IMR-90 (cell line): Measurements from ENCODE around the gene MTUS2. TPM values are rescaled to one million over a fixed set of nuclear protein-coding genes. Genes with fewer than 3 reads are reported as not detected.

Experiments used
- ATAC-seq: fragments of 200-7000 bp; cut with Tn5 transposase; 2 replicates; pipeline ENCODE4 v1.9.1; 2020; ENCODE audit warnings: low read depth, mild to moderate bottlenecking, moderate library complexity
- BruUV-seq: library from RNA; stranded (reverse); fragments of 400-500 nt; replicated peaks from 2 replicates; lab custom pipeline; 2021; lab: Mats Ljungman, UMichigan
- CTCF ChIA-PET: fragments of 300-600 bp; formaldehyde crosslinking; extraction: SDS; loops from one replicate; lab custom pipeline; 2021; ENCODE audit warnings: antibody characterized with exemption; lab: Yijun Ruan, JAX
- POLR2A ChIA-PET: fragments of 300-600 bp; sonication (Branson Sonifier 250); formaldehyde crosslinking; loops from one replicate; lab custom pipeline; 2022; ENCODE audit warnings: antibody characterized with exemption; ENCODE audit not compliant: unreplicated experiment; lab: Charles Lee
- DNase-seq: peaks from one replicate; pipeline ENCODE4 v3.0.0; 2013
- H2AFZ ChIP-seq: replicated peaks from 2 replicates; pipeline ENCODE3; 2013; ENCODE audit warnings: low read length, mild to moderate bottlenecking; ENCODE audit not compliant: poor library complexity
- H2AK5ac ChIP-seq: 2 replicates; pipeline ENCODE4 v1.6.1; 2013; ENCODE audit warnings: low read depth, low read length, inconsistent platforms
- H2AK9ac ChIP-seq: replicated peaks from 2 replicates; pipeline ENCODE3; 2013; ENCODE audit warnings: mild to moderate bottlenecking, low read depth, low read length, moderate library complexity; ENCODE audit not compliant: poor library complexity
- H2BK120ac ChIP-seq: 2 replicates; pipeline ENCODE4 v1.6.1; 2013; ENCODE audit warnings: low read depth, low read length, inconsistent platforms
- H2BK15ac ChIP-seq: 3 replicates; pipeline ENCODE4 v1.6.1; 2013; ENCODE audit warnings: low read depth, low read length, inconsistent platforms
- H2BK20ac ChIP-seq: 2 replicates; pipeline ENCODE4 v1.6.1; 2013; ENCODE audit warnings: low read depth, mild to moderate bottlenecking, inconsistent platforms, low read length, moderate library complexity
- H2BK5ac ChIP-seq: 2 replicates; pipeline ENCODE4 v1.6.1; 2013; ENCODE audit warnings: mild to moderate bottlenecking, low read depth, low read length, inconsistent platforms; ENCODE audit not compliant: poor library complexity, severe bottlenecking
- H3K14ac ChIP-seq: replicated peaks from 2 replicates; pipeline ENCODE4 v1.6.1; 2013; ENCODE audit warnings: low read depth, low read length, inconsistent platforms
- H3K18ac ChIP-seq: 2 replicates; pipeline ENCODE4 v1.6.1; 2013; ENCODE audit warnings: low read depth, low read length, control low read depth
- H3K23ac ChIP-seq: 2 replicates; pipeline ENCODE4 v1.6.1; 2013; ENCODE audit warnings: low read depth, low read length, inconsistent platforms
- H3K27ac ChIP-seq: 2 replicates; pipeline ENCODE4 v1.5.1; 2013; ENCODE audit warnings: mild to moderate bottlenecking, control low read depth, low read length; ENCODE audit not compliant: insufficient read depth
- H3K27me3 ChIP-seq: 2 replicates; pipeline ENCODE4 v1.6.1; 2013; ENCODE audit warnings: low read length; ENCODE audit not compliant: control insufficient read depth, insufficient read depth
- H3K36me3 ChIP-seq: 2 replicates; pipeline ENCODE4 v1.6.1; 2013; ENCODE audit warnings: low read length, mixed read lengths; ENCODE audit not compliant: control insufficient read depth, insufficient read depth
- H3K4ac ChIP-seq: 2 replicates; pipeline ENCODE4 v1.6.1; 2013; ENCODE audit warnings: low read depth, low read length, inconsistent platforms
- H3K4me1 ChIP-seq: 2 replicates; pipeline ENCODE4 v1.6.1; 2013; ENCODE audit warnings: low read length, mixed read lengths; ENCODE audit not compliant: control insufficient read depth, insufficient read depth
- H3K4me2 ChIP-seq: 2 replicates; pipeline ENCODE4 v1.6.1; 2013; ENCODE audit warnings: low read depth, mild to moderate bottlenecking, control low read depth, low read length, moderate library complexity
- H3K4me3 ChIP-seq: 2 replicates; pipeline ENCODE4 v1.5.1; 2013; ENCODE audit warnings: low read depth, mild to moderate bottlenecking, control low read depth, low read length, moderate library complexity; ENCODE audit not compliant: insufficient read depth
- H3K56ac ChIP-seq: 2 replicates; pipeline ENCODE4 v1.6.1; 2013; ENCODE audit warnings: low read length, inconsistent platforms; ENCODE audit not compliant: insufficient read depth; ENCODE audit errors: extremely low read depth
- H3K79me1 ChIP-seq, 2 experiments: 2 replicates each; pipeline ENCODE4 v1.6.1; 2013; ENCODE audit warnings: low read length in 2 of 2, inconsistent platforms in 1 of 2, low read depth in 1 of 2
- H3K9ac ChIP-seq: 2 replicates; pipeline ENCODE4 v1.6.1; 2013; ENCODE audit warnings: low read depth, low read length, control low read depth
- H3K9me1 ChIP-seq: 2 replicates; pipeline ENCODE4 v1.6.1; 2013; ENCODE audit warnings: low read length, inconsistent platforms; ENCODE audit not compliant: insufficient read depth
- H3K9me3 ChIP-seq: 2 replicates; pipeline ENCODE4 v1.6.1; 2013; ENCODE audit warnings: low read length; ENCODE audit not compliant: control insufficient read depth, insufficient read depth
- H4K20me1 ChIP-seq: 2 replicates; pipeline ENCODE4 v1.6.1; 2013; ENCODE audit warnings: low read length, inconsistent platforms; ENCODE audit not compliant: insufficient read depth
- H4K5ac ChIP-seq: 2 replicates; pipeline ENCODE4 v1.6.1; 2013; ENCODE audit warnings: mild to moderate bottlenecking, low read depth, low read length, control low read depth
- H4K8ac ChIP-seq, 2 experiments: 2 replicates each; pipeline ENCODE4 v1.6.1; 2013; ENCODE audit warnings: low read depth in 2 of 2, low read length in 2 of 2, control low read depth in 1 of 2, inconsistent platforms in 1 of 2
- H4K91ac ChIP-seq: 2 replicates; pipeline ENCODE4 v1.6.1; 2013; ENCODE audit warnings: low read depth, low read length, inconsistent platforms; ENCODE audit not compliant: insufficient read depth
- CHD1 ChIP-seq: IDR thresholded peaks from 2 replicates; pipeline ENCODE4 v1.6.1; 2012; ENCODE audit warnings: low read depth, low read length, improper control_type of control experiment
- MXI1 ChIP-seq: IDR thresholded peaks from 2 replicates; pipeline ENCODE4 v1.6.1; 2012; ENCODE audit warnings: low read depth, mild to moderate bottlenecking, low read length, moderate library complexity, borderline replicate concordance
- NFE2L2 ChIP-seq: fragments of 150-350 bp; IDR thresholded peaks from 2 replicates; pipeline ENCODE4 v1.6.1; 2016; ENCODE audit warnings: low read depth, mild to moderate bottlenecking, low read length
- POLR2A ChIP-seq: IDR thresholded peaks from 2 replicates; pipeline ENCODE4 v1.6.1; 2012; ENCODE audit warnings: mild to moderate bottlenecking, low read depth, low read length
- RAD21 ChIP-seq: IDR thresholded peaks from 2 replicates; pipeline ENCODE4 v1.6.1; 2012; ENCODE audit warnings: low read length, improper control_type of control experiment
- SMC3 ChIP-seq: fragments of 150-350 bp; IDR thresholded peaks from 2 replicates; pipeline ENCODE4 v1.6.1; 2016; ENCODE audit warnings: low read depth, mild to moderate bottlenecking, antibody characterized with exemption, low read length, moderate library complexity
- WGBS, 2 experiments: methylation state at CpG; one replicate each; pipeline versions ENCODE4 v1.1.5 to v1.1.7; 2013; ENCODE audit warnings: missing lambda C conversion rate in 2 of 2; ENCODE audit not compliant: insufficient read length in 1 of 2; ENCODE audit errors: extremely low coverage in 2 of 2; 5-methylcytosine and 5-hydroxymethylcytosine counted together
- dilution Hi-C: fragments of 300-500 bp; cut with HindIII; formaldehyde crosslinking; loops from one replicate; pipeline ENCODE4 v1.14.3; 2018; ENCODE audit warnings: low sequenced_read_pairs; ENCODE audit not compliant: unreplicated experiment
- in situ Hi-C: fragments of 300-500 bp; cut with MboI; formaldehyde crosslinking; loops from 3 replicates; pipeline ENCODE4 v1.14.3; 2019; ENCODE audit warnings: low sequenced_read_pairs, inconsistent platforms, mixed read lengths
- intact Hi-C: fragments of 100-400 bp; cut with micrococcal nuclease; formaldehyde crosslinking; loops from 2 replicates; pipeline ENCODE4 v1.10.0; 2022
- polyA plus RNA-seq, 3 experiments: library from polyadenylated mRNA; depleted of rRNA; stranded (reverse); fragments of >200 nt; gene quantifications; 2 replicates each; pipeline ENCODE4 v1.2.3, GENCODE V29; 2012; ENCODE audit warnings: low replicate concordance in 1 of 3
- total RNA-seq: library from RNA; depleted of rRNA; stranded (reverse); fragments of >200 nt; gene quantifications from 2 replicates; pipeline ENCODE4 v1.2.3, GENCODE V29; 2012
- TF ChIP-seq, protein P1 (sequence below): fragments of 150-350 bp; IDR thresholded peaks from 2 replicates; pipeline ENCODE4 v1.6.1; 2017; ENCODE audit warnings: mild to moderate bottlenecking, antibody characterized with exemption, low read length, low read depth
- TF ChIP-seq, protein P2 (sequence below): conservative IDR thresholded peaks from 2 replicates; pipeline ENCODE4 v1.5.1; 2012; ENCODE audit warnings: mild to moderate bottlenecking, low read depth, low read length, improper control_type of control experiment
- TF ChIP-seq, protein P3 (sequence below): fragments of 150-350 bp; IDR thresholded peaks from 2 replicates; pipeline ENCODE4 v1.6.1; 2016; ENCODE audit warnings: low read depth, mild to moderate bottlenecking, low read length, moderate library complexity, borderline replicate concordance

The MTUS2 gene
- total and polyA plus RNA-seq, 2 of the 4 experiments (the other 2 are of a cell fraction) = under 0.01 to 0.02 TPM

DNA sequence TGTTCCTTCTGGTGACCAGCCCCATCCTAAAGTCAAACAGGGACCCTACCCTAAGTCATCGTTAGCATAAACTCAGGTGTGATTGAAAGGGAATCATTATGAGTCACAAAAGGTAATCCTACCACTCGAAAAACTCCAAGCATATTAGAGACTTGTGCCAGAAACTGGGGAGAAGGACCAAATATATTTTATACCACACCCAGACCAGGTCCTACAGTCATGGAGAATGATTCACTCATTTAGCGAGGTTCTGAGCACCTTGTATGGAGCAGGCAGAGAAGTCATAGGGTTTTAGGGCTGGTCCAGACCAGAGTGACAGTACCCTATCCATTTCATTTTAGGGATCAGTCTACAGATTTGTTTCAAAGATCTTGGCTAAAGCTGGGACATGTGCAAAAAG lies 625.9 kb downstream of the MTUS2 start:
- BruUV-seq = no TSS peak
- ATAC-seq = no peak
- H3K4me3 ChIP-seq = no peak overlapping the region
- H3K9me3 ChIP-seq = no peaks in the 10 kb centered on the region
- in situ Hi-C loops (no loop called here), intact Hi-C loops (no loop called here), dilution Hi-C loops (no loop called here)
- no peak overlapping the region for H3K4ac ChIP-seq
- ChIA-PET POLR2A (no interaction called here), CTCF (no interaction called here)
- H2AFZ ChIP-seq = no peak overlapping the region
- no peak overlapping the region for H3K9ac ChIP-seq
- no peak overlapping the region for H4K91ac ChIP-seq
- H2BK120ac ChIP-seq = no peak overlapping the region
- H3K36me3 ChIP-seq = no peaks in the 10 kb centered on the region
- H2BK15ac ChIP-seq = no peak overlapping the region
- no CpG with 5 or more reads among the region's 3 CpGs for WGBS, 2 experiments
- no peaks in the 10 kb centered on the region for H3K9me1 ChIP-seq
- no peak overlapping the region for H2BK5ac ChIP-seq
- no peak overlapping the region for H3K27ac ChIP-seq
- H3K79me1 ChIP-seq = no peaks in the 10 kb centered on the region
- no peaks in the 10 kb centered on the region for H3K4me1 ChIP-seq
- no peak overlapping the region for H4K8ac ChIP-seq
- no peak overlapping the region for H3K18ac ChIP-seq
- H2AK9ac ChIP-seq = no peak overlapping the region
- no peak overlapping the region for H3K23ac ChIP-seq
- no peak overlapping the region for H2AK5ac ChIP-seq
- no peaks in the 10 kb centered on the region for H4K20me1 ChIP-seq
- H3K56ac ChIP-seq = no peak overlapping the region
- peaks cover 28% of the 10 kb centered on the region for H3K27me3 ChIP-seq
- H2BK20ac ChIP-seq = no peak overlapping the region
- no peak overlapping the region for H3K4me2 ChIP-seq
- no peak overlapping the region for H3K14ac ChIP-seq
- no peak overlapping the region for H4K5ac ChIP-seq
- DNase-seq = no peak
- TF ChIP-seq, protein P1, sequence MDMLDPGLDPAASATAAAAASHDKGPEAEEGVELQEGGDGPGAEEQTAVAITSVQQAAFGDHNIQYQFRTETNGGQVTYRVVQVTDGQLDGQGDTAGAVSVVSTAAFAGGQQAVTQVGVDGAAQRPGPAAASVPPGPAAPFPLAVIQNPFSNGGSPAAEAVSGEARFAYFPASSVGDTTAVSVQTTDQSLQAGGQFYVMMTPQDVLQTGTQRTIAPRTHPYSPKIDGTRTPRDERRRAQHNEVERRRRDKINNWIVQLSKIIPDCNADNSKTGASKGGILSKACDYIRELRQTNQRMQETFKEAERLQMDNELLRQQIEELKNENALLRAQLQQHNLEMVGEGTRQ = no peak
- TF ChIP-seq, protein P2, sequence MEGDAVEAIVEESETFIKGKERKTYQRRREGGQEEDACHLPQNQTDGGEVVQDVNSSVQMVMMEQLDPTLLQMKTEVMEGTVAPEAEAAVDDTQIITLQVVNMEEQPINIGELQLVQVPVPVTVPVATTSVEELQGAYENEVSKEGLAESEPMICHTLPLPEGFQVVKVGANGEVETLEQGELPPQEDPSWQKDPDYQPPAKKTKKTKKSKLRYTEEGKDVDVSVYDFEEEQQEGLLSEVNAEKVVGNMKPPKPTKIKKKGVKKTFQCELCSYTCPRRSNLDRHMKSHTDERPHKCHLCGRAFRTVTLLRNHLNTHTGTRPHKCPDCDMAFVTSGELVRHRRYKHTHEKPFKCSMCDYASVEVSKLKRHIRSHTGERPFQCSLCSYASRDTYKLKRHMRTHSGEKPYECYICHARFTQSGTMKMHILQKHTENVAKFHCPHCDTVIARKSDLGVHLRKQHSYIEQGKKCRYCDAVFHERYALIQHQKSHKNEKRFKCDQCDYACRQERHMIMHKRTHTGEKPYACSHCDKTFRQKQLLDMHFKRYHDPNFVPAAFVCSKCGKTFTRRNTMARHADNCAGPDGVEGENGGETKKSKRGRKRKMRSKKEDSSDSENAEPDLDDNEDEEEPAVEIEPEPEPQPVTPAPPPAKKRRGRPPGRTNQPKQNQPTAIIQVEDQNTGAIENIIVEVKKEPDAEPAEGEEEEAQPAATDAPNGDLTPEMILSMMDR = no peak
- TF ChIP-seq, protein P3, sequence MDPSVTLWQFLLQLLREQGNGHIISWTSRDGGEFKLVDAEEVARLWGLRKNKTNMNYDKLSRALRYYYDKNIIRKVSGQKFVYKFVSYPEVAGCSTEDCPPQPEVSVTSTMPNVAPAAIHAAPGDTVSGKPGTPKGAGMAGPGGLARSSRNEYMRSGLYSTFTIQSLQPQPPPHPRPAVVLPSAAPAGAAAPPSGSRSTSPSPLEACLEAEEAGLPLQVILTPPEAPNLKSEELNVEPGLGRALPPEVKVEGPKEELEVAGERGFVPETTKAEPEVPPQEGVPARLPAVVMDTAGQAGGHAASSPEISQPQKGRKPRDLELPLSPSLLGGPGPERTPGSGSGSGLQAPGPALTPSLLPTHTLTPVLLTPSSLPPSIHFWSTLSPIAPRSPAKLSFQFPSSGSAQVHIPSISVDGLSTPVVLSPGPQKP = no peak
- TF ChIP-seq CHD1 = no peak
- no peak for TF ChIP-seq POLR2A
- TF ChIP-seq NFE2L2 = no peak
- TF ChIP-seq RAD21 = no peak
- TF ChIP-seq MXI1 = no peak
- no peak for TF ChIP-seq SMC3
